PC-3 (cell line): Measurements from ENCODE around the gene DRAXIN. TPM values are rescaled to one million over a fixed set of nuclear protein-coding genes. Genes with fewer than 3 reads are reported as not detected.

ENCODE experiments used
- ATAC-seq: fragments of 200-7000 bp; cut with Tn5 transposase; 2 replicates; pipeline ENCODE4 v1.9.1; 2020; ENCODE audit warnings: mild to moderate bottlenecking, moderate library complexity
- BruUV-seq: library from RNA; stranded (reverse); fragments of 400-500 nt; replicated peaks from 2 replicates; lab custom pipeline; 2021; lab: Mats Ljungman, UMichigan
- CTCF ChIA-PET: fragments of 300-600 bp; sonication (Branson Sonifier 250); formaldehyde crosslinking; loops from one replicate; lab custom pipeline; 2022; ENCODE audit warnings: antibody characterized with exemption; lab: Charles Lee
- POLR2A ChIA-PET: fragments of 300-600 bp; sonication (Branson Sonifier 250); formaldehyde crosslinking; loops from one replicate; lab custom pipeline; 2022; ENCODE audit warnings: antibody characterized with exemption; ENCODE audit not compliant: unreplicated experiment; lab: Charles Lee
- DNase-seq: peaks from one replicate; pipeline ENCODE4 v3.0.0-alpha.2; 2015
- H2AFZ ChIP-seq: fragments of 300-600 bp; sonication (generic); 2 replicates; pipeline ENCODE4 v1.6.0; 2016; ENCODE audit warnings: antibody characterized with exemption, low read length
- H3F3A ChIP-seq: fragments of 300-600 bp; sonication (generic); one replicate; pipeline ENCODE4 v1.6.0; 2017; ENCODE audit warnings: antibody characterized with exemption, low read length, control low read depth, mild to moderate bottlenecking; ENCODE audit not compliant: unreplicated experiment
- H3K27ac ChIP-seq: fragments of 300-600 bp; sonication (generic); 2 replicates; pipeline ENCODE4 v1.5.1; 2016; ENCODE audit warnings: mild to moderate bottlenecking, low read length
- H3K27me3 ChIP-seq: fragments of 300-600 bp; sonication (generic); 2 replicates; pipeline ENCODE4 v1.6.1; 2016; ENCODE audit warnings: low read length, mixed read lengths
- H3K36me3 ChIP-seq: fragments of 300-600 bp; sonication (generic); 2 replicates; pipeline ENCODE4 v1.6.1; 2016; ENCODE audit warnings: low read depth, mixed run types, low read length, mixed read lengths
- H3K4me1 ChIP-seq: fragments of 300-600 bp; sonication (generic); 2 replicates; pipeline ENCODE4 v1.5.1; 2016; ENCODE audit warnings: low read length; ENCODE audit not compliant: insufficient read depth
- H3K4me2 ChIP-seq: fragments of 300-600 bp; sonication (generic); 2 replicates; pipeline ENCODE4 v1.6.0; 2016; ENCODE audit warnings: low read length
- H3K4me3 ChIP-seq: fragments of 300-600 bp; sonication (generic); 2 replicates; pipeline ENCODE4 v1.5.1; 2016; ENCODE audit warnings: mild to moderate bottlenecking, low read length, mixed read lengths
- H3K79me2 ChIP-seq: fragments of 300-600 bp; sonication (generic); 2 replicates; pipeline ENCODE4 v1.6.1; 2017; ENCODE audit warnings: low read length, mixed read lengths
- H3K9ac ChIP-seq: fragments of 300-600 bp; sonication (generic); 2 replicates; pipeline ENCODE4 v1.6.0; 2016; ENCODE audit warnings: mild to moderate bottlenecking, low read length
- H3K9me2 ChIP-seq: fragments of 300-600 bp; sonication (generic); replicated peaks from 2 replicates; pipeline ENCODE4 v1.6.1; 2016; ENCODE audit warnings: mixed run types, low read length, mixed read lengths
- H3K9me3 ChIP-seq: fragments of 300-600 bp; sonication (generic); 2 replicates; pipeline ENCODE4 v1.6.1; 2016; ENCODE audit warnings: low read length, mixed read lengths
- H4K20me1 ChIP-seq: fragments of 300-600 bp; sonication (generic); 2 replicates; pipeline ENCODE4 v1.6.1; 2016; ENCODE audit warnings: low read length, mixed read lengths
- CTCF ChIP-seq: fragments of 300-600 bp; sonication (generic); conservative IDR thresholded peaks from 2 replicates; pipeline ENCODE4 v1.5.1; 2017; ENCODE audit warnings: antibody characterized with exemption, low read depth, mild to moderate bottlenecking, low read length
- EZH2 ChIP-seq: fragments of 300-600 bp; sonication (generic); IDR thresholded peaks from one replicate; pipeline ENCODE4 v1.6.1; 2017; ENCODE audit warnings: antibody characterized with exemption, mild to moderate bottlenecking, low read length; ENCODE audit not compliant: unreplicated experiment
- EZH2phosphoT487 ChIP-seq: fragments of 300-600 bp; sonication (generic); IDR thresholded peaks from 2 replicates; pipeline ENCODE4 v1.6.1; 2018; ENCODE audit warnings: mild to moderate bottlenecking, antibody characterized with exemption, low read length, borderline replicate concordance
- intact Hi-C: fragments of 100-400 bp; cut with micrococcal nuclease; formaldehyde crosslinking; loops from 2 replicates; pipeline ENCODE4 v1.9.0; 2023
- total RNA-seq: library from RNA; depleted of rRNA; stranded (reverse); fragments of >200 nt; gene quantifications from 2 replicates; pipeline ENCODE4 v1.2.3, GENCODE V29; 2014

DRAXIN gene
- total RNA-seq, 1 experiment from 2014 or later = 0.07 TPM

GRCh38 chr1:11695861-11696260, 4.4 kb downstream of the DRAXIN start:
- Histone ChIP-seq H3K4me1 (peaks cover 17% of the 10 kb centered on the region), H3K27ac (no peak overlapping the region), H3K4me3 (no peak overlapping the region), H3K36me3 (no peaks in the 10 kb centered on the region), H4K20me1 (no peaks in the 10 kb centered on the region), H3K4me2 (no peak overlapping the region), H3K9me3 (no peaks in the 10 kb centered on the region), H3K79me2 (no peaks in the 10 kb centered on the region), H2AFZ (no peak overlapping the region), H3K27me3 (peaks cover 11% of the 10 kb centered on the region), H3K9ac (no peak overlapping the region), H3F3A (no peaks in the 10 kb centered on the region), H3K9me2 (no peaks in the 10 kb centered on the region)
- ChIA-PET POLR2A (interaction anchor here (0.6 kb wide), 1 partner anchor 212 kb away, joined by 6 read pairs; no protein-coding TSS in a partner anchor), CTCF (no interaction called here)
- ATAC-seq (no peak), DNase-seq (no peak)
- TF ChIP-seq EZH2phosphoT487 (no peak), EZH2 (no peak), CTCF (no peak)
- no TSS peak for BruUV-seq
- intact Hi-C loops = no loop called here

- TF ChIP-seq EZH2phosphoT487 = no peak
- no peak for TF ChIP-seq CTCF
- no peak for TF ChIP-seq EZH2
- no peak overlapping the region for H3K4me3 ChIP-seq
- no peak for ATAC-seq
- CTCF ChIA-PET = no interaction called here
- no peaks in the 10 kb centered on the region for H3K36me3 ChIP-seq
- no peaks in the 10 kb centered on the region for H4K20me1 ChIP-seq
- H2AFZ ChIP-seq = no peak overlapping the region
- no peaks in the 10 kb centered on the region for H3K79me2 ChIP-seq
- peaks cover 4% of the 10 kb centered on the region; the same call in 1 of the 2 replicates for H3K27me3 ChIP-seq
- intact Hi-C loops = no loop called here
- no peak overlapping the region for H3K4me2 ChIP-seq
- POLR2A ChIA-PET = no interaction called here
- no TSS peak for BruUV-seq
- no peaks in the 10 kb centered on the region for H3F3A ChIP-seq
- peaks cover 13% of the 10 kb centered on the region for H3K4me1 ChIP-seq
- no peaks in the 10 kb centered on the region for H3K9me3 ChIP-seq
- H3K9ac ChIP-seq = no peak overlapping the region
- no peak for DNase-seq
- H3K9me2 ChIP-seq = no peaks in the 10 kb centered on the region
- H3K27ac ChIP-seq = no peak overlapping the region
These were observed 5.8 kb downstream of the DRAXIN start for GRCh38 chr1:11697188-11697892.

- H3F3A ChIP-seq = no peaks in the 10 kb centered on the region
- H3K27me3 ChIP-seq = 0 out of 2 replicates have a peak, but pooled peaks cover 4% of the 10 kb centered on the region
- no peak overlapping the region for H3K4me2 ChIP-seq
- ATAC-seq (no peak), DNase-seq (no peak)
- no peaks in the 10 kb centered on the region for H3K9me3 ChIP-seq
- intact Hi-C loops = no loop called here
- H3K9me2 ChIP-seq = no peaks in the 10 kb centered on the region
- ChIA-PET CTCF (interaction anchor here (0.6 kb wide), 1 partner anchor 210 kb away, joined by 4 read pairs; no protein-coding TSS in a partner anchor), POLR2A (no interaction called here)
- H4K20me1 ChIP-seq = no peaks in the 10 kb centered on the region
- H3K4me1 ChIP-seq = peaks cover 9% of the 10 kb centered on the region
- H2AFZ ChIP-seq = no peak overlapping the region
- no TSS peak for BruUV-seq
- no peak overlapping the region for H3K4me3 ChIP-seq
- no peaks in the 10 kb centered on the region for H3K79me2 ChIP-seq
- H3K27ac ChIP-seq = no peak overlapping the region
- no peak overlapping the region for H3K9ac ChIP-seq
- H3K36me3 ChIP-seq = no peaks in the 10 kb centered on the region
- no peak for TF ChIP-seq EZH2
- TF ChIP-seq EZH2phosphoT487 = no peak
- no peak for TF ChIP-seq CTCF
These were observed 6.3 kb downstream of the DRAXIN start for GRCh38 chr1:11697893-11698210.
